H1 (cell line): ENCODE data around the gene SLC9A7. TPM values are rescaled to one million over a fixed set of nuclear protein-coding genes. Genes with fewer than 3 reads are reported as not detected.

ENCODE experiments used
- ASH2L ChIP-seq: fragments of 200-600, 300-600 bp; sonication (generic); IDR thresholded peaks from one replicate; pipeline ENCODE4 v1.7.1; 2017; ENCODE audit warnings: low read length
- PHF8 ChIP-seq: fragments of 200-600 bp; sonication (generic); conservative IDR thresholded peaks from 2 replicates; pipeline ENCODE4 v1.7.1; 2012; ENCODE audit warnings: low read depth, mild to moderate bottlenecking, inconsistent platforms, low read length, moderate library complexity
- SP1 ChIP-seq: IDR thresholded peaks from 2 replicates; pipeline ENCODE4 v1.6.1; 2011; ENCODE audit warnings: low read depth, low read length
- TAF1 ChIP-seq: IDR thresholded peaks from 2 replicates; pipeline ENCODE4 v1.6.1; 2011; ENCODE audit warnings: mild to moderate bottlenecking, low read depth, low read length
- polyA plus RNA-seq, 7 experiments: library from polyadenylated mRNA; depleted of rRNA in 3 of 7; stranded (reverse) in 5 of 7; unstranded in 2 of 7; fragments of >200 nt in 5 of 7; fragments of 200-250 nt in 2 of 7; gene quantifications; 1 replicate in 5 of 7; 2 replicates in 1 of 7; 4 replicates in 1 of 7; pipeline versions ENCODE4 v1.2.1 to v1.2.3, GENCODE V29; 2011 to 2013; ENCODE audit warnings: missing spikeins in 2 of 7, mixed read lengths in 2 of 7
- total RNA-seq: library from RNA; stranded (reverse); fragmentation: NEBNext Ultra II Directional; extraction: Animal tissue kit (Norgen Biotek cat#: 25700); gene quantifications from 2 replicates; pipeline ENCODE4 v1.2.1, GENCODE V29; 2021
- TF ChIP-seq, protein P1 (sequence below): IDR thresholded peaks from 2 replicates; pipeline ENCODE4 v1.6.1; 2012; ENCODE audit warnings: low read length, inconsistent platforms

SLC9A7 gene
- total and polyA plus RNA-seq, 2 of the 8 experiments (the other 6 are each of a cell fraction or from before 2014, with no cell fraction given), result 6.7 to 17.2 TPM

- TF ChIP-seq TAF1, result no peak
- TF ChIP-seq SP1, result no peak
- no peak for TF ChIP-seq ASH2L
- TF ChIP-seq PHF8, result no peak
- TF ChIP-seq, protein P1, sequence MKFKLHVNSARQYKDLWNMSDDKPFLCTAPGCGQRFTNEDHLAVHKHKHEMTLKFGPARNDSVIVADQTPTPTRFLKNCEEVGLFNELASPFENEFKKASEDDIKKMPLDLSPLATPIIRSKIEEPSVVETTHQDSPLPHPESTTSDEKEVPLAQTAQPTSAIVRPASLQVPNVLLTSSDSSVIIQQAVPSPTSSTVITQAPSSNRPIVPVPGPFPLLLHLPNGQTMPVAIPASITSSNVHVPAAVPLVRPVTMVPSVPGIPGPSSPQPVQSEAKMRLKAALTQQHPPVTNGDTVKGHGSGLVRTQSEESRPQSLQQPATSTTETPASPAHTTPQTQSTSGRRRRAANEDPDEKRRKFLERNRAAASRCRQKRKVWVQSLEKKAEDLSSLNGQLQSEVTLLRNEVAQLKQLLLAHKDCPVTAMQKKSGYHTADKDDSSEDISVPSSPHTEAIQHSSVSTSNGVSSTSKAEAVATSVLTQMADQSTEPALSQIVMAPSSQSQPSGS, result no peak
These were observed 182.5 kb downstream of the SLC9A7 start (continued) for GRCh38 chrX:46576458-46576857.
